GM18508 (cell line): Measurements from ENCODE around the gene PCED1B.

ENCODE experiments used
- ATAC-seq: cut with Tn5 transposase; IDR thresholded peaks from one replicate; pipeline ENCODE4 v1.9.1; 2021; ENCODE audit warnings: moderate number of reproducible peaks; ENCODE audit not compliant: insufficient read depth, unreplicated experiment

PCED1B gene

DNA sequence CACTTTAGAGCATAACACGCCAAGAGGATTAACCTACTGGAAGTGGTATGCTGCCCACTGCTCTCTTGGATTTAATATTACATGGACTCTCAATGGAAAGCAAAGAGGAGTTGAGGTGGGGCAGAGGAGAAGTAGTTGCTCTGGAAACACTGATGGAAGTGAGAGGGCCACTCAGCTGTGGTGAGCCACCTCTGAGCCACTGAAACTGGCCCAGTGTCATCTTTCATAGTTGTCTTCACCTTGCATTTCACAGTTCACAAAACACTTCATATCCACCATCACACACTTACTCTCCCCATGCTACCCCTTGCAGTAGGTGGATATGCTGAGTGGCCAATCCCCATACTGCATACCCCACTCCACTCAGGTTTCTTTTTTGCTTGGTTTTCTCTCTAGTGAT lies 12.2 kb upstream of the PCED1B start:
- ATAC-seq = no peak

DNA sequence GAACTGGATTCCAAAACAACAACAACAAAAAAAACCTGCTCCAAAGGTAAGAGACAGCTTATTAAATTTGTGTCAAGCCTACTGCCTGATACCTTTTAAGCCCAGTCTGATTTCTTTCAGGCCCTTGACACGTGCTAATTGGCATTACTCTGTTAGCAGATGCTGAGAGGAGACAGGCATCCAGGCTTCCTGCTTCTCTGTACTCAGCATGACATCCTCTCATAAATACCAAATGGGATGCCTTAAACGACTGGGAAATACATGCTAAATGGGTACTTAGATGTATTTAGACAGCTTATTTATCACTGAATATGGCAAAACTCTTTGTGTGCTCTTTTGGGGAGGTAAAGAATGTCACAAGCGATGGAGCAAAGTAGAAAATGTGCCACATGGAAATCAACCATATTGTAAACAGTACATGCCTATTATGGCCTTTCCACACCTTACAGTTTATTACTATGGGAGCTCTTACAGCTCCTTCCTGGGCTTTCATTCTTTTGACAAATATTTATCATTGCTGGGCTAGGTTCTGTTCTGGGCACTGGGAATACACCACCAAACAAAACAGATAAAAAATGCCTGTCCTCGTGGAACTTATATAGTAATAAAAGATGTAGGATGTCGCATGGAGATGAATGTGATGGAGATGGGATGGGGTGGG lies 11.5 kb upstream of the PCED1B start:
- no peak for ATAC-seq

DNA sequence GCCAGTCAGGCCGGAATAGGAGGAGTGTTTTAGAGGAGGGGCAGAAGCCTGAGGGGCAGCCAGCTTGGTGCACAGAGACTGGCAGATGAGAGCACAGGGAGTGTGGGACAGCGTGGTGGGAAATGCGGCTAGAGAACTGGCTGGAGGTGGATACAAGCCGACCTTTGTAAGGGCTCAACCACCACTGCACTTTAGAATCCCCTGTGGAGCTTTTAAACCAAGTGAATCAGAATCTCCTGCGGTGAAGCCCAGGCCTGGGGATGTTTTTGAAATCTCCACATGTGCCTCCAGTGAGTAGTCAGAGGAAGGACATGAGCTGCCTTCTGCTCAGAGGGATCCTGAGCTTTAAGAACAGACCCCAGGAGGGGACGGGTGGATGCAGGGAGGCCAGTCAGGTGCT lies 10.9 kb upstream of the PCED1B start:
- ATAC-seq = no peak

DNA sequence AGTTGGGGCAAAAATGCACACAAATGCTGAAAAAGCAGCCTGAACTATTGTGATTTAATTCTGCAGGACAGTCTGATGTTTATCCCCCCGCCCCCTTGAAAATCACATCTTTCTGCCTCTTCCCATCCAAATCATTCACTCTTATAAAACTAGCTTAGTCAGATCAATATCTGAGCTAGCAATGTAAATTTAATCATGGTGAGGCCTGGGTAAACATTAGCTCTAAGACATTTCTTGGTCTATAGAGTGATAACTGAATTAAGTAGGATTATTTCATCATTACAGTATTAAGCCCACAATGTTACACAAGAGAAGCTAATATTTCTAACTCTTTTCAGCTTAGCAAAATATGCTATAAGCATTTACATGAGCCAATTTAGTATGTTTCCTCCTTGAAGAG lies 9.1 kb upstream of the PCED1B start:
- no peak for ATAC-seq

DNA sequence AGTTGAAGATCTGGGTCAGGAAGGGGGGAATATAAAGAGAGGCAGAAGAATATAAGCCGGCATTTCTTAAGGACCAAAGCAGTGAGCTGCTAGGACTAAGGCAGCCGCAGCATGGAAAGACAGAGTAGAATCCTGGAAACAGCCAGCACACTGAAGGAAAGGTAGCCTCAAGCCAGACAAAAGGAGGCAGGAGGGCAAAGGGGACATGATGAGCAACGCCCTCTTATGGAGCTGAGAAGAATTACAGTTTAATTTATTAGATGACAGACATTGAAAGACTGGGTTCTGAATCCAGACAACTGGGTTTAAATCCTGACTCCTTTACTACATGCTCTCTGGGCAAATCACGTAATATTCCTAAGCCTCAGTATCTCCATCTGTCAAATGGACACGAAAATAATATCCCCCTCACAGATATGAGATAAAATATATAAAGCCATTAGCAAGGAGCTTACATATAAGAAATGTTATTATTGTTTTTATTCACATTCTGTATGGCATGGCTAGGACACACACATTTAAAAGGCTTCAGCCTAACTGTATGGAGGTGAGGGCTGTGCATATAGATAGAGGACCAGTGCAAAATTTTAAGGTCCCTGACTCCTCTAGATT lies 8.1 kb upstream of the PCED1B start:
- no peak for ATAC-seq

DNA sequence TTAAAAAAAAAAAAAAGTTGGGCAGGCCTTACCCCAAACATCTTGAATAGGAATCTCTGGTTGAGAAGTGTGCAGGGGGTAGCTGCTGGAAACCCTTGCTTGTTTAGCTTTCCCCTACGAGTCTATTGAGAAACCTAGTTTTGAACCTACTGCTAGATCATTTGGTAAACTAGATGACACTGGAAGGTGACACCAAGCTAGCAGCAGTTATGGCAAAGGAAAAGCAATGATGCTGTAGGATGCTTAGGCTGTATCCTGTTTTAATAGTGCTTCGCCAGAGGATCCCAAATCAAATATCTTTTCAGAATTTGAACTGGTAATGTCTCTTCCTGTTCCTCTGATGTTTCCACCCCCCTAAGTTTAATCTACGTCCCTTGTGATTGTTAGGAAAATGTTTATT lies 5.5 kb upstream of the PCED1B start:
- no peak for ATAC-seq

DNA sequence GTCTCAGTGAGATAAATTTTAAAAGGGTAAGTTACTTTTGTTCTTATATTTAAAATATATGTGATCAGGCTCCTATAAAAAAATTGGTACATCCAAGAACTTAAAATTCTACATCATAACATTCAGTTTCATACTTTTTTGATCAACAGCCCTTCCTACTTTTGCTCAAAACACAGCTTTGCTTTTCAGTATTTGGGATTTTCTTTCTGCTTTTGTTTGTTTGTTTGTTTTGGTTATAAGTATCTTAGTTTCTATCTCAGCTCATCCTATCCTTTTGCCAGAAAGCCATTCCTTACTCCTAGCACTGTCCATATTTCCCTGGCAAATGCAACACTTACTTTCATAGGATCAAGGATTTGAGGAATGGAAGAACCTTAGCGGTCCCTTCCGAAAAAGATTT lies 4.7 kb upstream of the PCED1B start:
- no peak for ATAC-seq

DNA sequence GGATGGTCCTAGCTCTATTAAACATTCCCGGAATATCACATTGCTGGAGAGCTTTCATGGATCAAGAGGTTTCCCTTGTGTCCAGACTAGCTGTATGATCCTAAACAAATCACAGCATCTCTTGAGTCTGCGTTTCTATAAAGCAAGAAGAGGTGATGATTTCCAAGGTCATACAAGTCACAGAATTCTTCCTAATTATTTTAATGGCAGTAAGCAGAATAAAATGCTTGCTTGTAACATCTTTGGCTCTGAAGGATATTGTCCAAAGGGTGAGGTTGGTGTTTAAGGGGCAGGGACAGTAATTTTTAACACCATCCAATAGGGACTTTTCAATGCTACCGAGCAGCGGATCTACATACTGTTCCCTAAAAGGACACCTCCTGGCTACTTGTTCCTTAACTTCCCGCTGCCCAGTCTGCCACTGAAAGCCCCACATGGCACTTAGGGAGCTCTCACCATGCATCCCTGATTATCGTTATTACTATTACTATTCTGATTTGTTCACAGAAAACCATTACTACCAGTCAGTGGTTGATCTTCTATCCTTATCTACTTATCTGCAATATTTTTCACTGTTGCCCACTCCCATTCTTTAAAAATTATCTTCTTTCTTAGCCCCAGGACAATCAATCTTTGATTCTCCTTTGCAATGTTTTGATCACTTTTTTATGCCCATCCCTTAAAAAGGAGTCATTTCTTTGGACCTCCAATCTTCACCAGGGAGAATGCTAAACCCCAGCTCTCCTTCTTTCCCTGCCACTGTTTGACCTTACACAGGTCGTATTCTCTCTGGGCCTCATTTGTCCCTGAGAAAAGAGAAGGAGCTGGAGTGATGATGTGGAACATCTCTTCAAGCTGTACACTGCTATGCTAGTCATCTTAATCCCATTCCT lies 4.0 kb upstream of the PCED1B start:
- ATAC-seq = no peak

DNA sequence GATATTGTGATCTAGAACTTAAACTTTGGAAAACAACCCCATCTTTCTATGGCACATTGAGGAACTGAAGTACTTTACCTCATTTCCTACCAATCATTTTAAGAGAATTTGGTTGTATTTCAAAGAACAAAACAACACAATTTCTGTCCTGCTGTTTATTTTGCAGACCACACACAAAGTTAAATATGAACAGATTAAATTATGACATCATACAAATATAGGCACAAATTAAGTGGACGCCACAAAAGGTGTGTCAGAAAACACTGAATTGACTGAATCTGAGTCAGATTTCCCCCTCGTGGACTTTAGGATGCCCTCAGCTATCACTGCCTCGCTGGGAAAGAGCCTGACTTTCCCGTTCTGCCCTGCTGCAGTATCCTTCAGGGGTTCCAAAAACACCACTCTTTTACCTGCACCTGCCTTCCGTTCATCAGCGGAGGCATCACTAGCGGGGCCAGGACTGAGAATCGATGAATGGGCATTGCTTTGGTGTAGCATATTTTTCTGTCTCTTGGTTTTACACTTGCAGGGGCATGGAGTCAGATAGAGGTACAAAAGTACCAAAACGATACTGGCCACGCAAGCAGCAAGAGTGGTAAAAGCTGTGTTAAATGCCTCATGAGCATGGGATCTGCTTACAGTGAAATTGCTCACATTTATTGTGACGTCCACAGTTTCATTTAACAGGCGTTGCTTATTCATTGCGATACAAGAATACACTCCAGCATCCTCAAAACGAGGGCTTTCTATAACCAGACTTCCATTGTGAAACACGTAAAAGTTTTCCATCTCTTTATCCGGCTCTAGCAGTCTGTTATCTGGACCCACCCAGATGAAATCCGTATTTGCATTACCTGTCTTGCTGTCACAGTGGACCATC lies 2.0 kb upstream of the PCED1B start:
- ATAC-seq = no peak

DNA sequence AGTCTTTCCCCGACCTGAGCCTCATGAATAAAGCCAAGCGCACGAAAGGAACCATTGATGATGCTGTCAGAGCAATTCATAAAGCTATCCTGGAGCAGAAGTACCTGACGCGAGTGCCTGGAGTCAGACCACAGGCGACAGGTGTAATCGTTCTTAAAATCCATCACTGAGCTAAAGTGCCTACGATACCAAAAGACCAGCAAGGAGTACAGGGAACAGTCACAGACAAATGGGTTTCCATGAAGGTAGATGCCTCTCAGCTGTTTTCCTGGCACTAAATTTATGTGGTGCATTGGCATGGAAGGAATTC lies 1.4 kb upstream of the PCED1B start:
- no peak for ATAC-seq

DNA sequence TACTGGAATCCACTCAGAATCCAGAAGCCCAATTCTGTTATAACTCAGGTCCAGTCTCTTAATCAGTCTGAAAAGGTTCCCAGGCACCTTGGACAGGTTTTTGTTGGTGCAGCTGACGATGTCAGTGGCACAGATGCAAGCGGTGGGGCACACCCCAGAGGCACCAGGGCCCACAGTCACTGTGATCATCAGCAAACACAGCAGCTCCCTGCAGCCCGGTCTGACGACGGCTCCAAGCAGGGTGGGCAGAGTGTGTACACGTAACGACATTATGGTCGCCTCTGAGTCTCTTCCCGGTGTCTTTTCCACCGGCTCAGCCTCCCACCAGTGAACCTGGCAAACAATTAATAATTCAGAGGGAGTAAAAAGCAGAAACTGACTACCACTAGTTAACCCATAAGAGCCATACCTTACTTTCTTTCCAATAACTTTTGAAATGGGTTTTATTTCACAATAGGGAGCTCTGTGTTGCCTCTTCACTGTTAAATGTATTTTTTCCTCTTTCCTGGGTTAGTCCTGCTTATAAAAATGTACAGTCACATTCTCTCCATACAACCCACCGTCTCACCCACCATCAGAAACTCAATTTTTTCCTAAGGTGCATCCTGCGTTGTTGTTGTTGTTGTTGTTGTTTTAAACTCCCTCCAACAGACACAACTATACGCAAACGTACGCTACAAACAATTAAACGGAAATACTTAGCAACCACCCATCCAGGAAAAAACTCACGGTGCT lies 521 bp upstream of the PCED1B start:
- ATAC-seq = no peak

DNA sequence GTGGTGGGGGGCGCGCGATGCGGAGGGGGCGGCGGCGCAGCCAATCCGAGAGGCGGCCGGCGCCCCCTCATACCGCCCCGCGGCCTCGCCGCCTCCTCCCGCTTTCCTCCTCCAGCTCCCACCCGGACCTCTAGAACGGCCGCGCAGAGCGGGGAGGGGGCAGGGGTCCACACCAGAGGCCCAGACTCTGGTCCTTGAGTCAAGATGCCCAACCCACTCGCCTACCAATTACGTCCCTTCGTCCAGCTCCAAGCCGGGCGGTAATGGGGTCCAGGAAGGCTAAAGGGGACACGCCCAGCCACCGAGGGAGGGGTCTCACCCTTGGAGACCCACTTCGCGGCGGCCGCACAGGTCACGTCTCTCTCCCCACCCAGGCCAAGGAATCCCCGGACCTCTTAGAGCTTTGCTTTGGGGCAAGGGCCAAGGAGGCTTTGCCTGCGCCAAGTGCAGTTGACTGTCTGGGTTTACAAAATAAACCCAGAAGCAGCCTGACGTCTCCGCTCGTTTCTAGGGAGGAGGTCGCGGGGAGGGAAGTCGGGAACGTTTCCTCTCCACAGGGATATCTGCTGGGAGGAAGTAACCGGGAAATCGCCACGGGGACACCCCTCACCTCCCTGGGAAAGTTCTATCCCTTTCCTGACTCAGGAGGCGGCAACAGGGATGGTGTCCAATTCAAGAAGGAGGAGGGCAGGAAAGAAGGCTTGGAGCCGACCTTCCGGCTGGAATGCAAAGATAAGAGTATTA lies 732 bp downstream of the PCED1B start:
- ATAC-seq = no peak

DNA sequence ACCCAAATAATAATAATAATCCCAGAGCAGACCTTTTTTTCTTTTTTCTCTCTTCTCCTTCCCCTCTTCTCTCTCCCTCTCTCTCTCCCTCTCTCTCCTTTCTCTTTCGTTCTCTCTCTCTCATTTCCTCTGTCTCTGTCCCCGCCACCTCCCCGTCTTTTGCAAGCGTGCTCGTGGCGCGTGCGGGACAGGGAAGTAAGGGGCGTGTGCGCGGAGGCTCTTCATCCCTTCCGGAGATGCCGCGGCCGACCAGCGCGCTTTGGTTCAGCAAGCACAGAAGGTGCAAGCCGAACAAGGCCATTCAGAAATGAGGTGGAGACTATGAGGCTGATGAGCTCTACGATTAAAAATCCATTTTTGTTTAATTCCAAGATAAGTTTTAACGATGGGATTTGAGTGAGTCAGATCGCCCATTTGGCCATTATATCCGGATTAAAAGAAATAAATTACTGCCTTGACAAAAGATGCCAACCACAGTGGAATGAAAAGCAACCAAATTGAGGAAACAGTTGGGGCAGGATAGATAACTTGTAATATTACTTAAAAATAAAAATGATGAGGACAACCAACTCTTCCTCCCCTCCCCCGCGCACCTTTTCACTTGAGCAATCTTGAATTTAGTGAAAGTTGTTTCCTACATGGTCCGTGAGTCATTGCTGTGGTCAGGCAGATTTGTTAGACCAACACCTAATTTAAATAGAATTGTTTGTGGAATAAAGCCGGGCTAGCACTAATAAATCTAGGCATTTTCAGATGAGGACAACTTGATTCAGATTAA lies 1.5 kb downstream of the PCED1B start:
- no peak for ATAC-seq

DNA sequence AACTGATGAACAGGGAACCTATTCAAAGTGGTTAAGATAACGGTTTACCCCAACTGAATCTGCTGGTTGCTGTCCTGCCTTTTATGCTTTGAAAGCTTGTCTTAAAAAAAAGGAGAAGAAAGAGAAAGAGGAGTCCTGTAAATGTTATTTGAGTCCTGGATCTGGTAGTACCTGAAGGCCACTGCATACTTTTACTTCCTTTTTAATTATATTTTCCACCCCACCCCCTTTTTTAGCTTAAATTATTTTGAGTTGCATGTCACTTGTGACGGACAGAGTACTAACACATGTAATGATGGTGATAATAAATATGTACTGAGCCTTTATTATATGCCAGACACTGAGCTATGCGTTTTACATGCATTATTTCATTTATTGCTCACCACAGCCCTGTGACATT lies 2.9 kb downstream of the PCED1B start:
- ATAC-seq = no peak

DNA sequence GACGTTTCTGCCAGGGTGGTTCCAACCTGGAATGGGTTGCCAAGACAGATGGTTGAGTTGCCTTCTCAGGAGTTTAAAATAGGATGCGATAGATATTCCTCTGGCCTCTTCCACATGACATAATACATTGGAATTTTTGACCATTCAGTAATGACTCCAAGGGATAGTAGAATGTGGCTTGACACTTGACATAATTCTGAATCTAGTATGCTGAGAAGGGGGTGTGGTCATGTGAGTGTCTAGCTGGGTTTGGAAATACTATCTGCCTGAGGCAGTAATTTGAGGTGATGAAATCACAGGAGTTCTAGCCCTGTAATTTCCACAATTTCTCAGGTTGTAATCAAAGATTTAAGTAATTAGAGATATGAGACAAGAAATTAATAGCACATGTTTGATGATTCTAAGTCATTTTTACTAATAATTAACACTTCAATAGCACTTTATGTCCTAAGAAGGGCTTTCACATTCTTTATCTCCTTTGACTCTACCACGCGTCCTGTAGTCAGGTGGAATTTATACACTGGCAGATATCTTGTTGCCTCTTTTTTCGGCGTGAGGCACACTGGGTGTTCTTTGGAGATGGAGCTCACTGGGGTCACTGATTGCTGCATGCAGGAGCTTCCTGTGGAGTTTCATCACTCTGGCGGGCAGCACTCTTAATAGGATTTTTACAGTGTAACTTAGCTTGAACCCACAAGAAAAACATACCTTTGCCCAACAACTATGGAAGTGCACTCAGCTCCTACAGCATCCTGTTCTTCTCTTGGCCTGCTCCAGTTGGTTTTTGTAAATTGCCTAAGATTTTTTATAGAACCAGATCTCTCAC lies 3.6 kb downstream of the PCED1B start:
- ATAC-seq = no peak

DNA sequence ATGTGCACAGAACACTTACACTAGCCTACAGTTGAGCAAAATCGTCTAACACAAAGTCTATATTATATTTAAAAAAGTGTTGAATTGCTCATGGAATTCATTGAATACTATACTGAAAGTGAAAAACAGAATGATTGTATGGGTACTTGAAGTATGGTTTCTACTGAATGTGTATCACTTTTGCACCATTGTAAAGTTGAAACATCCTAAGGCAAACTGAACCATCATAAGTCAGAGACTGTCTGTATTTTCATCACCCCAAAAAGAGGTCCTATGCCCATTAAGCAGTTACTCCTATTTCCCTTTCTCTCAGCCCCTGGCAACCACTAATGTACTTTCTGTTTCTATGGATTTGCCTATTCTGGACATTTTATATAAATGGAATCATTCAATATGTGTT lies 4.8 kb downstream of the PCED1B start:
- ATAC-seq = no peak

DNA sequence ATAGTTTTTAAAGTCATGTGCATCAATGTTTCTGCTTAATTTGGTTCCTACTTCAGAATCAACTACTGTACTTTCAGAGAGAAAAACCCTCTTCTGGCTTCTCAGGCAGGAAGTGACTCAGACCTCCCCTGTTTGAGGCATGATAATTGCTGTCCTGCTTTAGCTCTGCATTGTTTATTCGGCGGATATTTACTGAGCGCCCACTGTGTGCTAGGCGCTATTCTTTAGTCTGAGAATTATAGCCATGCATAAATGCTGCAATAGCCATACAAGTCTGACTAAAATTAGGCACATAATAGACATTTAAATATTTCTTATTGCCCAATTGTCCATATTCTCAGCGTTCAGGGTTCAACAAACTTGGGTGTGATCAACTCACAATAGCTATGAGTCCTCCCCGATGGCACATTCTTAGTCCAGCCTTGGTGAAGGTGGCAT lies 6.4 kb downstream of the PCED1B start:
- ATAC-seq = no peak
